Skeletal muscle cell (primary cell): ENCODE measurements around the gene WWOX.

Experiments
- DNase-seq: peaks from one replicate; pipeline ENCODE4 v3.0.0-alpha.2; 2010; ENCODE audit warnings: low read depth
- H3K4me3 ChIP-seq: 2 replicates; pipeline ENCODE4 v1.5.1; 2011; ENCODE audit warnings: low read depth, mild to moderate bottlenecking, control low read depth, low read length, moderate library complexity

The WWOX gene

DNA sequence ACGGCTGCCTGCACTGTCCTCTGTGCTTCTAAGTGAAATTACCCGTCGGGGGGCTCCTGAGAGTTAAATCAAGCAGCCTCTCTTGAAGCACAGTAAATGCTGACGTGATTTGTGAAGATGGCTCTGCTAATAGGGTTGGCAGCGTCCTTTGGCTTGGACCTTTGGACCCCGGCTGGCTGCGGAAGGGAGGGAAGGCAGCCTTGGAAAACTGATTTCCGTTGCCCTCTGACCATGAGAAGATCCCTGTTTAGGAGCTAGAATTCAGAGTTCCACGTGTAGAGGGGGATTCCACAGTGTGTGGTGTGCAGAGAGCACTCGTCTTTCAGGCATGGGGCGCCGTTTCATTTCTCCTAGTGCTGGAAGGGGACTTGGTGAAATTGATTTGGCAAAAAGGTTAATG, 640.8 kb downstream of the WWOX start:
- H3K4me3 ChIP-seq = no peak overlapping the region
- no peak for DNase-seq

DNA sequence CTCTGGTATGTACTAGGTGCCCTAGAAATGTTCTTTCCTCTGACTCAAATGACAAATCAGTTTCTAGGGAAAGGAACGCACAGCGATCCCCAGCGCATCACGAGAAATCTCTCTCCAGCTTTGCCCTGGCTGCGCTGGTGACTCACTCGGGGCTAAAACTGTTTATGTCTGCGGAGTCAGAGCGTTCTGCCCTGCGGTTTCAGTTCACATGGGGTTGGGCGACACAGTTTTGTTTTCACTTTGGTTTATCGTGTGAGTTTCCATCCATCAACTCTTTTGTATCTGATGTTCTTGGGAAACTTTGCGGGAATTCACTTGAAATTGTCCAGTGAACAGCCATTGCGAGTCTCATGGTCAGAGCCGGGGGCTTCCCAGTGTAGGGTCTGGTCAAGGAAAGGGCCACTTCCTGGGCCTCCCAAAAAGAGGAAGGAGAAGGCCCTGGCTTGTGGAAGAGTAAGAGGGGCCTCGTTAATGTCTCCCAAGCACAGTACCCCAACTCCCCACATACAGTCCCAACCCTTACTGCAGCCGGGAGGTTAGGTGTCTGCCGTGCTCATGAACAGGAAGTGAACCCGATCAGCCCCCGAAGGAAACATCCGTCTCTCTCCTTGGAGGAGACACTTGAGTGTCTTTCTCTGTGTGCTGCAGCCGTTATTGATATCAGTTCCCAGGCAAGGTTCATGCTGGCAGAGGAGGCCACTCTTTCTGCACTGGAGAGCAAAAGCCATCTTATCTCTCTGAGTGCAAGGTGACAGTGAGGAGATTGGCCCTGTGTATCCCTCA, 643.2 kb downstream of the WWOX start:
- H3K4me3 ChIP-seq = no peak overlapping the region
- DNase-seq = no peak

DNA sequence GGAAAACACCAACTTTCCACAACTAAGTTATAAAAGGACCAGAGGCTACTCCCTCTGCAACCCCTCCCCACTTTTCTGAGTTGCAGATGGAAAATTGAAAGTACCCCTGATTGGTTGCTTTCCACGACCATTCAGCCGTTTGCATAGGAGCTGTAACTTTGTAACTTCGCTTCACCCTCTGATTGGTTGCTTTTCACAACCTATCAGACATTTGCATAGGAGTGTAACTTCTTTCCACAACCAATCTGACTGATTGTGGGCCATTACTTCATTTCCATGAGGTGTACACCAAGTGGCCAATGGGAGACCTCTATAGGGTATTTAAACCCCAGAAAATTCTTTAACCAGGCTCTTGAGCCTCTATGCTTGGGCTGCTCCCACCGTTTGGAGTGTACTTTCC, 644.1 kb downstream of the WWOX start:
- no peak for DNase-seq
- no peak overlapping the region for H3K4me3 ChIP-seq

DNA sequence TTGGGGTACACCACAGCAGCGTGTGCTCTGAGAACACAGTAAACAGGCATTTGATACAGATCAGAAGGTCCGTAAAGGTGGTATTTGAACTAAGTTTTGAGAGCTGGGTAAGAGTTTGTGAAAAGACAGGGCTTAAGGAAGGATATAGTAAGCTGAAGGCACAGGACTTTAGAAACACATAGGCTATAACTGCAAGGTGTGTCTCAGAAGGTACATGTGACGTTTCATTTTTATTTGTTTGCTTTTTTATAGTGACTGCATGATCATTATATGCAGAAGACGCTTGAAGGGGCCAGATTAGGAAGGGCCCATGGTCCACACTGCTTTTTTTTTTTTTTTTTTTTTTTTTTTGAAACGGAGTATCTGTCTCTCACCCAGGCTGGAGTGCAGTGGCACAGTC, 644.6 kb downstream of the WWOX start:
- DNase-seq = no peak
- H3K4me3 ChIP-seq = no peak overlapping the region

DNA sequence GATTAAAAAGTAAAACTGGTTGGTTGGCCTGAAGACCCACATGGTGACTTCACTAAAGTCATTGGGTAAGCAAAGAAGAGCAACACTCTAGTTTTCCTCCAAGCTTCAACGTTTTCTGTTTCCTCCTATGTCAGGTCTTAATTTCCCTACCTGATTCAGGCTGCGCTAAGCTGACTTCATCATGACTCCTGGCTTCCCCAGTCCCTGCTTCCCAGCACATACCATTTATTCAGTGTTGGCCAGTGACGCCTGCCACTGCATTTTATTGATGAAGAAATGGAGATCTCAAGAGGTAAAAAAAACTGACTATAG, 645.3 kb downstream of the WWOX start:
- H3K4me3 ChIP-seq = no peak overlapping the region
- no peak for DNase-seq

DNA sequence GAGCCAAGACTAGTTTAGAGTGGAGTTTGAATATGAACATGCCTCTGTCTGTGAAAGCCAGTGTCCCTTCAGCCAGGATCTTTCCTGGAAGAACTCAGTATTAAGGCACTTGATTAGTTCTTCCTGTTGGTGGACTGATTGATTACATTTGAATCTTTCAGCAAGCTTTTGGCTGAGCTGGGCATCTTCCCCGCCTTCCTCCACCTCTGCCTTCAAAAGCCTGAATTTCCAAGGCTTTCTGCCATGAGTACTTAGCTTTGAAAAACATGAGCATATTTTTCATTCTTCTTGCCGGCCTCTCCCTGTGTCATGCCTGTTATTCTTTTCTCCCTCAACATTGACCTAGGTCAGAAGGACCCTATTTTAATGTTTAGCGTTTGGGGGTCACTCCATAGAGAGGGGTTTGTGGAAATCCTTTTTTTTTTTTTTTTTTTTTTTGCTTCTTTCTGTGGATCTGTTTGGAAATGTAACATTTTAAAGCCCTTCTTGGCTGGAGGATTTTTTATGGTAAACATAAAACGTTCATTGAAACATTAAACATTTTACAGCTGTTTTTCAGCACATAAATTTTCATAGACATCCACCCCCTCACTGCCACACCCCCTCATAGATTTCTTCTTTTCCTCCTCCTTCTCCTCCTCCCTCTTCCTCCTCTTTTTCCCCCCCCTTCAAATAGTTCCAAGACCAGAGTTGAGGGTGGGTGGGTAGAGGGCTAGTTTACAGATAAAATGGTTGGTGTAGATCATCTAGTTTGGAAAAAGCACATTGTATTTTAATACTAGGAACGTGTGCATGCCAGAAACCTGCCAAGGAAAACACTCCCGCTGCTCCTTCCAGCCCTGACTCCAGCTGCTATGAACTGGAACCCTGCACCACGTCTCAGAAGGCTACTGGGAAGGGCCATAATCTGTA, 645.9 kb downstream of the WWOX start:
- no peak for DNase-seq
- H3K4me3 ChIP-seq = no peak overlapping the region

DNA sequence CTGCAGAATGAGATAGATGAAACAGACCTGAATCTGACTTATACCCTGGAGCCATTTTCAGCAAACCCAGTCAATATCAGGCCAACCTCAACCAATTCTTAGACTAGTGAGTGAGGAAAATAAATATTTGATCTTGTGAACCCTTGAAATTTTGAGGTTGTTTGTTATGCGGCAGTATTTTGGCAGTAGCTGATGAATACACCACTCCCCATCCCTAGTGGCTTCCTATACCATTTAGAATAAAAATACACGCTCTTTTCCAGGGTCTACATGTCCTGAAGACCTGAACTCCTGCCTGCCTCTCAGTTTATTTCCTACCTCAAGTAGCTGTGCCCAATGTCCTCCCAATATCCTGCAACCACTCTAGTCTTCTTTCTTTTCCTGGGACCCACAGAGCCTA, 647.3 kb downstream of the WWOX start:
- no peak overlapping the region for H3K4me3 ChIP-seq
- no peak for DNase-seq

DNA sequence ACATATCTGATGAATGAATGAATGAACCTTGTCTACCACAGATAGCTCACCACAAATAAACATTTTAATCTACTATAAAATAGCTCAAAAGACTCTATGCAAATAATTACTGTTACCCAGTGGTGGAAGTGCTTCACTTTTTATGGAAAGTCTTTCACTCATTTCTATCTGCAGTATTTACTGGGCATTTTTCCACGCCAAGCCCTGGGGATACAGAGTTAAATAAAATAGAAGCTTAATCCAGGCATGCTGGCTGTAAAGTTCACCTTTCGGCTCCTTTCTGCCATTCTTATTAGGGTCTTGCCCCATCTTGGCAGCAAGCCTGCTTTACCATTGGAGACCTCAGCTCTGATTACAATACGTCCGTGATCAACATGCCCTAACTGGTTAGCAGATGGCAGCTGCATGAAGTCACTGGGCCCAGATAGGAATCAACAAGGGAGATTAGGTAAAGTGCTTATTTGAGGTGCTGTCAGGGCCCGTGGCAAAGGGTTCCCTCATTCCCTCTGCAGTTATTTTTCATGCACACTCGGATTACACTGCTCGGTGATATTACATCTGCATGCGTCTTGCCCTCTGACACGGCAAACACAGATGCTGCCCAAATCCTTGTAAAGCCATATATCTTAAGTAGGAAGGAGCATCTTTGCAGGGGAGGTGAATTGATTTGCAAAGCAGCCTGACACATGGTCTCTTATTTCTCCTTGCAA, 648.9 kb downstream of the WWOX start:
- H3K4me3 ChIP-seq = no peak overlapping the region
- DNase-seq = no peak

DNA sequence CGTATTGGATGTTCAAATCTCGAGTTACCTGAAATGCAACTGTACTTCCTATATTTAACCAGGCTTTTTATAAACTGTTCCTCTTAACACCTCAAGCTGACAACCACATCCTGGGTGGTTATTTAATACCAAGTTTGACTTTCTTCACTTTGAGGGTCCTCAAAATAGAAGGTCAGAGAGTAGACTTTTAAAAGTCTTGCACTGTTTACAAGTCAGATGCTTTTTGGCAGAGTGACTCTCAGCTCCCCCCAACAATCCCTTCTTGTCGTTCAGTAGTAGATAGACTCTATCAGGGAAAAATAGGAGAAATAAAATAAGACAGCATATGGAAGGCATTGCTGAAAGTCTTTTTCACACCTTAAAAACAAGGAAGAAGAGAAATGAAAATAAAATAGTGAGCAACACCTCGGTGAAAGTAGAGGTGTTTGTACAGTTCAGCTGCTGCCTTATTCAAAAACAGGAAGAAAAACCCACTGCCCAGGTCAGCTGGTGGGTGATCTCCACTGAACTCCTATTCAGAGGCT, 650.4 kb downstream of the WWOX start:
- H3K4me3 ChIP-seq = no peak overlapping the region
- no peak for DNase-seq

DNA sequence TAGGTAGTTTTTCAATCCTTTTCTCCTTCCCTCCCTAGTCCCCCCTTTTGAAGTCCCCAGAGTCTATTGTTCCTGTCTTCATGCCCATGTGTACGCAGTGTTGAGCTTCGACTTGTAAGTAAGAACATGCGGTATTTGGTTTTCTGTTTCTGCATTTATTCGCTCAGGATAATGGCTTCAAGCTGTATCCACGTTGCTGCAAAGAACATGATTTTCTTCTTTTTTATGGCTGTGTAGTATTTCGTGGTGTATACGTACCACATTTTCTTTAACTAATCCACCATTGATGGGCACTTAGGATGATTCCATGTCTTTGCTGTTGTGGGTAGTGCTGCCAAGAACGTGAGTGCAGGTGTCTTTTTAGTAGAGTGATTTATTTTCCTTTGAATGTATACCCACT, 651.2 kb downstream of the WWOX start:
- no peak overlapping the region for H3K4me3 ChIP-seq
- no peak for DNase-seq

DNA sequence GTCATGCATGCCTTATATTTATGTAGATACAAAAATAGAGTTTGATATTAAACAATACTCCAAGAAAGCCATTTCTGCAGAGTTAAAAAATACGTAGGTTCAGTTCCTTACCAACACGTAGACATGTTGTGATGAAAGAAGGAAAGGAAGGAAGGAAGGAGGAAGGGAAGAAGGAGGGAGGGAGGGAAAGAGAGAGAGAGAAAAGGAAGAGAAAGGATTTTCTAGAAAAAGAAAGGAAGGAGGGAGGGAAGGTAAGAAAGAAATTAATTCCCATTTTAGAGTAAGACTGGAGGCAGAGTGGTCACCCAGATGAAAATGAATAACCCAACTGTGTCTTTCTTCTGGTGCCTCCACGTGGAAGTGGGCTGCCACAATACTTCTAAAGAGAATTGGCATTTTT, 652.1 kb downstream of the WWOX start:
- no peak for DNase-seq
- no peak overlapping the region for H3K4me3 ChIP-seq

DNA sequence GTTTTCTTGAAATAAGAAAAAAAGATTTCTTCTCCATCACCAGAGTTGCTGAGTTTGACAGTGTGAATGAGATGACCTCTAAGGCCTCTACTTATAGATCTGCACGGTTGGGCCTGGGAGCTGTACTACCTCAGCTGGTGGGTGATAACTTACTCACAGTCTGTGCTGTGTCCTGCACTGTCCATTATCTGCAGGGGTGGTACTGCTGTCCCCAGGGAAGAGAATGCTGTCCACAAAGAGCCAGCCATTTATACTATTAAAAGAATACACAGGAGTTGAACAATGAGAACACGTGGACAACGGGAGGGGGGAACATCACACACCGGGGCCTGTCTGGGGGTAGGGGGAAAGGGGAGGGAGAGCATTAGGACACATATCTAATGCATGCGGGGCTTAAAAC, 655.3 kb downstream of the WWOX start:
- DNase-seq = no peak
- no peak overlapping the region for H3K4me3 ChIP-seq

DNA sequence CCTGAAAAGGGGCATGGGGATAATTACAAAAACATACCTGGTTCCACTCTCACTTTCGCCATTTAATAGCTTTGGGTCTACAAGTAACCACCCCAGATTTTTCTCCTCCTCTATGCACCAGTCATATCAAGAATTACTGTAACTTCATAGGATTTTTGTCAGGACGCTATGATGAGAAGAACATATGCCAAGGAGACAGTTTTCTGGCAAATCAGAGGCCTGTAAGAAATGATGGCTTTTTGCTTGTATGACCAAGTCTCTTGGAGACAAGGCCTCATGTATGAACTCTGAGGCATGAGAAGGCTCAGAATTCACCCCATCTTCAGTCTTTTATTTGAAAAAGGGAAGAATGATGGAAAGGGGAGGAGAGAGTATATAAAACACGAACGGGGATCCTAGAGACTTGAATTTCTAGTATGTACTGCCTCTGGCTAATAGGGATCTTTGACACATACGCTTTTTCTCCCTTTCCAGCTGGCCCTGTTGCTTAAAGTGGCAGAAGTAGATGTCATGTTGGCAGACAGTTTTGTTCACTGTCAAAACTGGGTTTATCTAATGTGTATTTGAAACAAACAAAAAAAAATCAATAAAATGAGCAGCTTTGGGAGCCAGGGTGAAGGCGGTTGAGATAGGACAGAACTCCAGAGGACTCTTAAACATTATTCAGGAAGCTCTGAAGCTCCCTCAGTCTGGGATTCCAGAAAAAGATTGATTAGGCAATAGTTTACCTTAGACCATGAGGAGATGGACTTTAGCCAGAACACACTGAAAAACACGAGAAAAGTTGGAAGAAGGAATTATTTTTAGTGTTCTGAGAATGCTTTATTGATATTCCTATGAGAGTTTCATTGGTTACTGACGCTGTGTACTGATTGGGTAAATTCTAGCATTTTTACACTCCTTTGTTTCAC, 656.6 kb downstream of the WWOX start:
- DNase-seq = no peak
- H3K4me3 ChIP-seq = no peak overlapping the region

DNA sequence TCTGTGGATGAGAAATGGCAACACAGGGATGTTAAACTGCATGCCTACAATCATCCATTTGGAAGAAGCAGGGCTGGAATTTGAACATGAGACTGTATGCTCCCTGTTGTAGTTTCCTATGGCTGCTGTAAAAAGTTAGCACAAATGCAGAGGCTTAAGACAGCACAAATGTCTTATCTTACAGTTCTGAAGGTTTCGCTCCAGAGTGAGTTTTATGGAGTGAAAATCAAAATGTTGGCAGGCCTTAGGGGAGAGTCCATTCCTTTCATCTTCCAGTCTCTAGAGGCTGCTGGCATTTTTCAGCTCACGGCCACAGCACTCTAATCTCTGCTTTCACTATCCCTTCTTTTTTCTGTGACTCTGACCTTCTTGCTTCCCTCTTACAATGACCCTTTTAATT, 660.1 kb downstream of the WWOX start:
- no peak overlapping the region for H3K4me3 ChIP-seq
- DNase-seq = no peak

DNA sequence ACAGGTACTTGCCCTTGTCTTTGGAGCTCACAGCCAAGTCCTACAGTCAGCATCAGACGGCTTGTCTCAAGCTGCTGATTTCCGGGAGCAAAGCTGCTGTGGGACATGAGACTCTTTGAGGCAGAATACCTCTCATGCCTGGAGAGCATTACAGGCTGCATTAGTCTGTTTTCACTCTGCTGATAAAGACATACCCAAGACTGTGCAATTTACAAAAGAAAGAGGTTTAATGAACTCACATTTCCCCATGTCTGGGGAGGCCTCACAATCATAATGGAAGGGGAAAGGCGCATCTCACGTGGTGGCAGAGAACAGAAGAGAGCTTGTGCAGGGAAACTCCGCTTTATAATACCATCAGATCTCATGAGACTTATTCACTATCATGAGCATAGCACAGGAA, 661.2 kb downstream of the WWOX start:
- no peak for DNase-seq
- no peak overlapping the region for H3K4me3 ChIP-seq

DNA sequence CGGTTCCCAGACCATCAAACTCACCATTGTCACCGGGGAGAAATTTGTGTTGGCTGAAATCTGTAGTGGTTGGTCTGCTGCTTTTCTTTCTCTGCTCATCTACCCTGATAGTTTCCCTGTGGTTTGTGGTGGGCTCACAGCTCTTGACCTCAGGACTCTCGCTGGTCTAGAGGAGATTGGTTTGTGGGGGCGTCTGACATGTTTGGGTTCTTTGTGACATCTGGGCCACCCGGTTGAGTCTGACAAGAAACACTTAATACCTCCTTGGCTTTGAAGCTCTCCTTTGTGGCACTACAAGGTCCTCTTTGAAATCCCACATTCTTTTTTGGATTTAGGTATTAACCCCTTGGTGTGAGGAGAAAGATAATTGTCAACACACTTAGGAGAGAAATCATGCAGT, 662.0 kb downstream of the WWOX start:
- H3K4me3 ChIP-seq = no peak overlapping the region
- no peak for DNase-seq

DNA sequence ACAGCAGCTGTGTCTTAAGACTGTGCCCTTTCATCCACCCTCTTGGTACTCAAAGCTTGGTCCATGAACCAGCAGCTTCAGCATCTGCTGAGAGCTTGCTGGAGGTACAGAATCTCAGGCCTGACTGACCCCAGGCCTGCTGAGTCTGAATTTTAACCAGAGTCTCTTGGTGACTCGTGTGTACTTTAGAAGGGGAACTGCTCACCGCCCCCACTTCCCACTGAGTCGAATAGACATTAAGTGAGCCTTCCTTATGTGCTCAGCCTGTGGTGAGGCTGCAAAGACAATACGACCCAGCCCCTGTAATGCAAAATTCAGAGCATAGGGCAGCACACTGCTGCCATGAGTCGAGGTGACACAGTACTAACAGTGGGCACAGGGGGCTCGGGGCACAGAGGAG, 662.8 kb downstream of the WWOX start:
- H3K4me3 ChIP-seq = no peak overlapping the region
- no peak for DNase-seq

DNA sequence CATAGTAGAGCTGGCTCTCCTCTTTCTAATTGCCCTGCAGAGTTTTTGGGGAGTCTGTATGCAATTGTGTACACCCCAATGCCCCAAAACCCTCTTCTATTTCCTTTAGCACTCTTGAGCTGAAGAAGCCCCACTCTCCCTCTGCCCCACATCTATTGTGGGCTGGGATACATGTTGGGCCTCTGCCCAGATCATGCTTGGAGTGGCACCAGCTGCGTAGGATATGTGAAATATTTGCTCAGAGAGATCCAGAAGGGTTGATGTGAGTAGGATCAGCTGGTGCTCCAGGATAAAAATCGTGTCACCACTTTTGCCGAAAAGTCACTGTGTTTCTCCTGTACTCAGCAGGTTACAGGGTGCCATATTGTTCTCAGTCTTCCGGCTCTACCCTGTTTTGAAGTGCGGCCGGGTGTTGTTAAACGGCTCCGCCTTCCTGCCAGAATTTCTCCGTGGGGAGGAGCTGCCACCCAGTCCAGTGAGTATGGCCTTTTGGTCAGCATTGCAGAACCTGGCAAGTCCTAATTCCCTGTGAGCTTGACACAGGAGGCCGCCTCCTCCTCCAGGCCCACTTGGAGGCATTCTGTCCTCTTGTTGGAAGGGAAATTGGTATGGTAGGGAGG, 664.5 kb downstream of the WWOX start:
- no peak overlapping the region for H3K4me3 ChIP-seq
- DNase-seq = no peak

DNA sequence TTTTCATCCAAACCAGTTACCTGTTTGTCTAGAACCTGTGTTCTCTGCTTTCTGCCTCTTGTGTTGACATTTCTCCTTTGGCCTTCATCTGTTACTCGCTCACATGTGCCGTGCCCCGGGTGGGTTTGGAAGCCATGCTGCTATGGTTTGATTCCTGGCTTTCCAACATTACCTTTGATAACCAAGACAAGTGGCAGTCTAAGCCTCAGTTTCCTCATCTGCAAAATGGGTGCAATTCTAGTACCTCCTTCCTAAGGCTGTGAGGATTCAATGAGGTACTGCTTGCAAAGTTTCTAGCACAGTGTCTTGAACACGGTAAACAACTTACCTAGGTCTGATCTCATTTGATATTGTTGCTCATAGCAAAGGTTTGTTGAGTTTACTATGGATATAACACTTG, 665.0 kb downstream of the WWOX start:
- no peak for DNase-seq
- H3K4me3 ChIP-seq = no peak overlapping the region
